Liver (tissue), 9 donors: ENCODE results near the gene CLPTM1L. TPM values are rescaled to one million over a fixed set of nuclear protein-coding genes. Genes with fewer than 3 reads are reported as not detected.

ENCODE experiments used
- DNase-seq: peaks from one replicate; pipeline ENCODE4 v3.0.0-alpha.2; 2017; ENCODE audit warnings: low spot score
- H3K27ac ChIP-seq, 2 donors: one replicate each; pipeline ENCODE4 v1.7.0; 2013; ENCODE audit warnings: inconsistent platforms in 2 of 2, low read length in 2 of 2, control low read depth in 1 of 2, low read depth in 1 of 2, mild to moderate bottlenecking in 1 of 2
- H3K27me3 ChIP-seq, 4 donors: one replicate each; pipeline versions ENCODE4 v1.6.1 to v1.7.0; 2013; ENCODE audit warnings: low read length in 3 of 4, inconsistent platforms in 1 of 4, mild to moderate bottlenecking in 1 of 4, moderate library complexity in 1 of 4; ENCODE audit not compliant: control insufficient read depth in 4 of 4, insufficient read depth in 4 of 4
- H3K36me3 ChIP-seq, 4 donors: one replicate each; pipeline versions ENCODE4 v1.6.1 to v1.7.0; 2013; ENCODE audit warnings: low read length in 3 of 4, mild to moderate bottlenecking in 3 of 4, low read depth in 1 of 4, moderate library complexity in 1 of 4; ENCODE audit not compliant: control insufficient read depth in 4 of 4, insufficient read depth in 3 of 4
- H3K4me1 ChIP-seq, 4 donors: one replicate each; pipeline versions ENCODE4 v1.6.1 to v1.7.0; 2013; ENCODE audit warnings: low read length in 3 of 4, mild to moderate bottlenecking in 3 of 4, moderate library complexity in 1 of 4; ENCODE audit not compliant: control insufficient read depth in 4 of 4, insufficient read depth in 4 of 4
- H3K4me3 ChIP-seq, 3 donors: one replicate each; pipeline versions ENCODE4 v1.6.1 to v1.7.0; 2013; ENCODE audit warnings: low read length in 3 of 3, control low read depth in 1 of 3, low read depth in 1 of 3, mild to moderate bottlenecking in 1 of 3
- H3K9ac ChIP-seq, 2 donors: one replicate each; pipeline ENCODE4 v1.7.0; 2013; ENCODE audit warnings: low read length in 2 of 2, mild to moderate bottlenecking in 2 of 2, moderate library complexity in 2 of 2, control low read depth in 1 of 2, low read depth in 1 of 2
- H3K9me3 ChIP-seq, 4 donors: one replicate each; pipeline versions ENCODE4 v1.6.1 to v1.7.0; 2013; ENCODE audit warnings: low read length in 3 of 4; ENCODE audit not compliant: control insufficient read depth in 4 of 4
- ATF3 ChIP-seq: IDR thresholded peaks from 2 replicates; pipeline ENCODE4 v1.6.1; 2016; ENCODE audit warnings: antibody characterized with exemption
- CTCF ChIP-seq: fragments of 150-350 bp; IDR thresholded peaks from 2 replicates; pipeline ENCODE4 v1.5.1; 2017; ENCODE audit warnings: improper control_type of control experiment, low read depth, low read length; ENCODE audit not compliant: missing input control
- EGR1 ChIP-seq, 2 donors: IDR thresholded peaks; 2 replicates each; pipeline ENCODE4 v1.6.1; 2016 to 2018; ENCODE audit warnings: antibody characterized with exemption in 2 of 2, low read depth in 2 of 2
- FOXA1 ChIP-seq: IDR thresholded peaks from 2 replicates; pipeline ENCODE4 v1.6.1; 2016; ENCODE audit warnings: antibody characterized with exemption
- FOXA2 ChIP-seq: IDR thresholded peaks from 2 replicates; pipeline ENCODE4 v1.6.1; 2016; ENCODE audit warnings: antibody characterized with exemption
- GABPA ChIP-seq, 2 donors: IDR thresholded peaks in 1 of 2; conservative IDR thresholded peaks in 1 of 2; 2 replicates each; pipeline ENCODE4 v1.6.1; 2016; ENCODE audit warnings: antibody characterized with exemption in 2 of 2, mild to moderate bottlenecking in 1 of 2, moderate library complexity in 1 of 2
- HNF4A ChIP-seq, 2 donors: conservative IDR thresholded peaks; 2 replicates each; pipeline ENCODE4 v1.6.1; 2016; ENCODE audit warnings: antibody characterized with exemption in 2 of 2, mild to moderate bottlenecking in 2 of 2
- HNF4G ChIP-seq: IDR thresholded peaks from 2 replicates; pipeline ENCODE4 v1.6.1; 2016; ENCODE audit warnings: antibody characterized with exemption
- JUND ChIP-seq, 2 donors: IDR thresholded peaks; 2 replicates each; pipeline ENCODE4 v1.6.1; 2016; ENCODE audit warnings: antibody characterized with exemption in 2 of 2
- MAX ChIP-seq: IDR thresholded peaks from 2 replicates; pipeline ENCODE4 v1.6.1; 2016; ENCODE audit warnings: antibody characterized with exemption
- NR2F2 ChIP-seq: IDR thresholded peaks from 2 replicates; pipeline ENCODE4 v1.6.1; 2016; ENCODE audit warnings: antibody characterized with exemption
- RAD21 ChIP-seq, 2 donors: IDR thresholded peaks; 2 replicates each; pipeline ENCODE4 v1.6.1; 2016; ENCODE audit warnings: antibody characterized with exemption in 2 of 2, mild to moderate bottlenecking in 2 of 2
- REST ChIP-seq: IDR thresholded peaks from 2 replicates; pipeline ENCODE4 v1.6.1; 2016; ENCODE audit warnings: antibody characterized with exemption, mild to moderate bottlenecking
- RXRA ChIP-seq, 2 donors: IDR thresholded peaks; 2 replicates each; pipeline ENCODE4 v1.6.1; 2017 to 2018; ENCODE audit warnings: antibody characterized with exemption in 2 of 2, mild to moderate bottlenecking in 1 of 2
- SP1 ChIP-seq: IDR thresholded peaks from 2 replicates; pipeline ENCODE4 v1.6.1; 2018; ENCODE audit warnings: antibody characterized with exemption, mild to moderate bottlenecking
- TAF1 ChIP-seq: conservative IDR thresholded peaks from 2 replicates; pipeline ENCODE4 v1.6.1; 2016; ENCODE audit warnings: antibody characterized with exemption, mild to moderate bottlenecking
- YY1 ChIP-seq: IDR thresholded peaks from 2 replicates; pipeline ENCODE4 v1.6.1; 2016; ENCODE audit warnings: antibody characterized with exemption, mild to moderate bottlenecking
- ZBTB33 ChIP-seq: IDR thresholded peaks from 2 replicates; pipeline ENCODE4 v1.6.1; 2016; ENCODE audit warnings: antibody characterized with exemption
- whole genome bisulfite sequencing: extraction: QIAGEN DNeasy Blood & Tissue Kit; methylation state at CpG from one replicate; pipeline ENCODE4 v1.1.7; 2013; 5-methylcytosine and 5-hydroxymethylcytosine counted together
- polyA plus RNA-seq, 2 donors: library from polyadenylated mRNA; stranded (reverse) in 1 of 2; unstranded in 1 of 2; fragments of 200-250 nt in 1 of 2; fragments of >200 nt in 1 of 2; fragmentation: Nextera tagmentation in 1 of 2; extraction: Ambion mirVana in 1 of 2; gene quantifications; one replicate each; pipeline versions ENCODE4 v1.2.1 to v1.2.3, GENCODE V29; 2013 to 2015
- total RNA-seq, 2 donors: library from RNA; depleted of rRNA; stranded (reverse); fragments of >200 nt; gene quantifications; one replicate each; pipeline ENCODE4 v1.2.3, GENCODE V29; 2014
- donor health status: healthy.
- donor health status: healthy.
- donor health status: healthy.
- donor health status: healthy.
- donor health status: healthy.

The CLPTM1L gene
- total and polyA plus RNA-seq, 4 donors, result 69.2 to 255 (median 146) TPM

GRCh38 chr5:1282131-1282992, 62.5 kb downstream of the CLPTM1L start:
- no peaks in the 10 kb centered on the region for H3K27me3 ChIP-seq
- H3K9ac ChIP-seq, result no peak overlapping the region
- WGBS, result 88% methylated on average over 37 of the region's 37 CpGs
- no peaks in the 10 kb centered on the region for H3K36me3 ChIP-seq
- H3K4me1 ChIP-seq, result no peaks in the 10 kb centered on the region
- no peak overlapping the region for H3K27ac ChIP-seq
- TF ChIP-seq NR2F2 (no peak), RXRA (IDR thresholded peaks at IDR 0.05) (no peak), ATF3 (no peak), HNF4A (conservative IDR thresholded peaks at IDR 0.05) (no peak), FOXA1 (no peak), JUND (IDR thresholded peaks at IDR 0.05) (no peak), TAF1 (no peak), MAX (no peak), YY1 (no peak), REST (no peak), ZBTB33 (no peak), RAD21 (IDR thresholded peaks at IDR 0.05) (no peak), FOXA2 (no peak), SP1 (no peak), EGR1 (IDR thresholded peaks at IDR 0.05; ENCODE audit: low read depth in 2 of 2) (no peak), HNF4G (no peak), GABPA (IDR thresholded peaks at IDR 0.05 in 1 of 2, conservative IDR thresholded peaks at IDR 0.05 in 1 of 2) (no peak), CTCF (no peak)
- peaks cover 0 to 8% (median 0%) of the 10 kb centered on the region in 4 donors for H3K9me3 ChIP-seq
- H3K4me3 ChIP-seq, result no peak overlapping the region
- no peak for DNase-seq
